ENCODE measurements around the gene ADD3. TPM values are rescaled to one million over a fixed set of nuclear protein-coding genes. Genes with fewer than 3 reads are reported as not detected.

Gene ADD3
- total RNA-seq, 2 donors from 2014 or later = 183 to 241 TPM

DNA sequence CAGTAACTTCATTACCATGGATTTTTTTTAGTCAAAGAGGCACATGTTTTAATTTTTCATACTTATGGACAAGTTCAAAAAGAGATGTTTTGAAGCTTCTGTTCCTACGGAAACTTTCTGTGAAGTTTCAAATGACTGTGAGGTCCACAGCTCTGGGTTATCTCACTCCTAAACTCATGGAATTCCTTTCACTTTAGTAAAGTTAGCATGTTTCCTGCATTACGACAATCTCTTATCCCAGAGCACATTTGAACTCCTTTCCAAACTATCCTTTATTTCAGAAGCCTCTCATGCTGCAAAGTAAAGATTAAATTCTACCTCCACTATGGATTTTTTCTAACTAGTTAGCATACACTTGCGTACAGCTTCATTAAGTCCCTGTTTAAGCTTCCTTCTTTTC, 15.3 kb upstream of the ADD3 start:
- Histone ChIP-seq H3K9ac (ENCODE audit: extremely low read depth, low read length, poor library complexity, severe bottlenecking) (no peak overlapping the region), H3K9me3 (ENCODE audit: control insufficient read depth, low read length) (no peaks in the 10 kb centered on the region), H3K4me1 (ENCODE audit: control insufficient read depth, insufficient read depth, low read length) (peaks cover 22% of the 10 kb centered on the region), H3K36me3 (ENCODE audit: control insufficient read depth, insufficient read depth, low read length) (no peaks in the 10 kb centered on the region), H3K27ac (ENCODE audit: low read depth, low read length) (no peak overlapping the region), H3K4me3 (ENCODE audit: low read length) (no peak overlapping the region), H3K27me3 (ENCODE audit: control insufficient read depth, insufficient read depth, low read length, poor library complexity, severe bottlenecking) (no peaks in the 10 kb centered on the region)
- no peaks in the 10 kb centered on the region for H3K9me3 Mint-ChIP-seq
- 87 to 97% methylated on average over 3 of the region's 3 CpGs for WGBS, 2 experiments (ENCODE audit: insufficient coverage in 1 of 2, insufficient read length in 1 of 2)
- H3K4me3 Mint-ChIP-seq = no peak overlapping the region
- DNase-seq = no peak
- H3K4me1 Mint-ChIP-seq = peaks cover 41% of the 10 kb centered on the region
- TF ChIP-seq, protein P1, sequence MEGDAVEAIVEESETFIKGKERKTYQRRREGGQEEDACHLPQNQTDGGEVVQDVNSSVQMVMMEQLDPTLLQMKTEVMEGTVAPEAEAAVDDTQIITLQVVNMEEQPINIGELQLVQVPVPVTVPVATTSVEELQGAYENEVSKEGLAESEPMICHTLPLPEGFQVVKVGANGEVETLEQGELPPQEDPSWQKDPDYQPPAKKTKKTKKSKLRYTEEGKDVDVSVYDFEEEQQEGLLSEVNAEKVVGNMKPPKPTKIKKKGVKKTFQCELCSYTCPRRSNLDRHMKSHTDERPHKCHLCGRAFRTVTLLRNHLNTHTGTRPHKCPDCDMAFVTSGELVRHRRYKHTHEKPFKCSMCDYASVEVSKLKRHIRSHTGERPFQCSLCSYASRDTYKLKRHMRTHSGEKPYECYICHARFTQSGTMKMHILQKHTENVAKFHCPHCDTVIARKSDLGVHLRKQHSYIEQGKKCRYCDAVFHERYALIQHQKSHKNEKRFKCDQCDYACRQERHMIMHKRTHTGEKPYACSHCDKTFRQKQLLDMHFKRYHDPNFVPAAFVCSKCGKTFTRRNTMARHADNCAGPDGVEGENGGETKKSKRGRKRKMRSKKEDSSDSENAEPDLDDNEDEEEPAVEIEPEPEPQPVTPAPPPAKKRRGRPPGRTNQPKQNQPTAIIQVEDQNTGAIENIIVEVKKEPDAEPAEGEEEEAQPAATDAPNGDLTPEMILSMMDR (conservative IDR thresholded peaks at IDR 0.05) = no peak
- no peak overlapping the region for H3K27ac Mint-ChIP-seq
- H3K27me3 Mint-ChIP-seq (ENCODE audit: insufficient read depth) = no peaks in the 10 kb centered on the region
- H3K36me3 Mint-ChIP-seq (ENCODE audit: low read depth) = no peaks in the 10 kb centered on the region

- H3K36me3 ChIP-seq (ENCODE audit: control insufficient read depth, insufficient read depth, low read length) = no peaks in the 10 kb centered on the region
- peaks cover 24% of the 10 kb centered on the region for H3K4me1 ChIP-seq (ENCODE audit: control insufficient read depth, insufficient read depth, low read length)
- H3K9ac ChIP-seq (ENCODE audit: extremely low read depth, low read length, poor library complexity, severe bottlenecking) = no peak overlapping the region
- peaks cover 52% of the 10 kb centered on the region for H3K4me1 Mint-ChIP-seq
- H3K9me3 ChIP-seq (ENCODE audit: control insufficient read depth, low read length) = no peaks in the 10 kb centered on the region
- H3K27me3 Mint-ChIP-seq (ENCODE audit: insufficient read depth) = no peaks in the 10 kb centered on the region
- 70 to 72% methylated on average over 3 to 7 of the region's 7 CpGs for WGBS, 2 experiments (ENCODE audit: insufficient coverage in 1 of 2, insufficient read length in 1 of 2)
- TF ChIP-seq, protein P1 (conservative IDR thresholded peaks at IDR 0.05) = no peak
- no peaks in the 10 kb centered on the region for H3K36me3 Mint-ChIP-seq (ENCODE audit: low read depth)
- H3K9me3 Mint-ChIP-seq = no peaks in the 10 kb centered on the region
- no peak overlapping the region for H3K4me3 Mint-ChIP-seq
- no peak overlapping the region for H3K27ac Mint-ChIP-seq
- H3K27me3 ChIP-seq (ENCODE audit: control insufficient read depth, insufficient read depth, low read length, poor library complexity, severe bottlenecking) = no peaks in the 10 kb centered on the region
- H3K27ac ChIP-seq (ENCODE audit: low read depth, low read length) = no peak overlapping the region
- no peak overlapping the region for H3K4me3 ChIP-seq (ENCODE audit: low read length)
- no peak for DNase-seq
These were observed 14.0 kb upstream of the ADD3 start for GRCh38 chr10:109993551-109994330.

- Mint-ChIP-seq H3K9me3 (no peaks in the 10 kb centered on the region), H3K36me3 (ENCODE audit: low read depth) (no peaks in the 10 kb centered on the region), H3K4me1 (peaks cover 59% of the 10 kb centered on the region), H3K27ac (peak overlapping the region; percentile 32), H3K27me3 (ENCODE audit: insufficient read depth) (no peaks in the 10 kb centered on the region), H3K4me3 (peak overlapping the region; percentile 8)
- DNase-seq = no peak
- no peak overlapping the region for H3K9ac ChIP-seq (ENCODE audit: extremely low read depth, low read length, poor library complexity, severe bottlenecking)
- no peaks in the 10 kb centered on the region for H3K27me3 ChIP-seq (ENCODE audit: control insufficient read depth, insufficient read depth, low read length, poor library complexity, severe bottlenecking)
- H3K27ac ChIP-seq (ENCODE audit: low read depth, low read length) = no peak overlapping the region
- H3K4me1 ChIP-seq (ENCODE audit: control insufficient read depth, insufficient read depth, low read length) = peaks cover 26% of the 10 kb centered on the region
- 80 to 87% methylated on average over 4 to 5 of the region's 5 CpGs for WGBS, 2 experiments (ENCODE audit: insufficient coverage in 1 of 2, insufficient read length in 1 of 2)
- no peaks in the 10 kb centered on the region for H3K9me3 ChIP-seq (ENCODE audit: control insufficient read depth, low read length)
- TF ChIP-seq, protein P1 (conservative IDR thresholded peaks at IDR 0.05) = no peak
- no peaks in the 10 kb centered on the region for H3K36me3 ChIP-seq (ENCODE audit: control insufficient read depth, insufficient read depth, low read length)
- H3K4me3 ChIP-seq (ENCODE audit: low read length) = peak overlapping the region; percentile 8
These were observed 12.8 kb upstream of the ADD3 start for GRCh38 chr10:109994711-109995577.
